ENCODE results near the gene NKG7.
"Not testable (repeated sequence)": the region's sequence is repeated elsewhere in the genome, so short reads cannot be mapped to it uniquely, and the experiment has no call there.

Gene NKG7

DNA sequence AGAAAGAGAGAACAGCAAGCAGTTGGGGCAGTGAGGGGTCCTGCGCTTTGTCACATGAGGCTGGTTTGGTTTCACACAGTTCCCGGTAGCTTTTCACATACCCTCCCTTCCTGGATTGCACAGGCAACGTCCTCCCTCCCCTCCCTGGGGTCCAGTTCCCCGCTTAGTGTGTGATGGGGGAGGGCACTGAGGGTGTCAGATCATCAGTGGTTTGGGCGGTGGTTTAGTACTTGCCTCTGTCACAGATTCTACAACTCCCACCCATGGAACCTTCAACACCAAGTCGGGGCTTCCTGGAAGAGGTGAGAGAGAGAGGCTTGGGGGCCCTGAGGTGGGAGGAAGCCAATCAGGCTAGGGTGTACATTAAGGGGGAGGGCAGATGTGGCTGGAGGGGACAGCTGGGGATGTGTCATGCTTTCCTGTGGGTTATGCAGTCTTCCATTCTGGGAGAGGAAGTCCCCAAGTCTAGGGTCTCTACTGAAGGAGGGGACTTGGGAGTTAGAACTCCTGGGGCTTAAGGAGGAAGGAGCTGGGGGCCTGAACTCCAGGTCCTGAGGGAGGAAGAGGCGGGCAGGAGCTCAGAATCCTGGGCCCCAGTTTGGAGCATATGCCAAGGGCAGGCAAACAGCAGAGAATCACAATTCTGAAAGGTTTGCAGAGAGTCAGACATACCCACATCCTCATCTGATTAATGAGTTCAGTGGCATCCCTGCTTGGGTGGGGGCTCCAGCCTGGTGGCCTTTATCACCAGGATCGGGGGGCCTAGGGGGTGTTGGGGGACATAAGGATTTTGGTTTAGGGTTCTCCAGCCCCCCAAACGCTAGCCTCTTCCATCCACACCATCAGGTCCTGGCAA is at the start of gene NKG7:
Gene NKG7, minus strand, starts transcription at position 6 of the 856 bp plus-strand sequence. CDS start 119 bp downstream, outside the sequence.
- no peak within 1 kb of the TSS for H3K27ac ChIP-seq

GRCh38 chr19:51422053-51422448 is 49.6 kb upstream of the NKG7 start:
- H3K27ac ChIP-seq, result no peak overlapping the region
- H3K36me3 ChIP-seq (ENCODE audit: insufficient read depth, low read length), result no peaks in the 10 kb centered on the region
- no peak overlapping the region for H3K4me3 ChIP-seq
- TF ChIP-seq FOXP2 (optimal IDR thresholded peaks at IDR 0.05; ENCODE audit: control extremely low read depth, extremely low read length, insufficient read depth) (no peak), EZH2 (IDR thresholded peaks at IDR 0.05) (no peak), POLR2AphosphoS5 (IDR thresholded peaks at IDR 0.05; ENCODE audit: borderline replicate concordance, low read depth, low read length) (no peak)
- no peaks in the 10 kb centered on the region for H3K9me3 ChIP-seq (ENCODE audit: low read depth, low read length)
- no peak overlapping the region for H3K9ac ChIP-seq (ENCODE audit: insufficient read length)
- DNase-seq (ENCODE audit: low read depth, low spot score), result no peak

More for the DNA sequence above, at the start of gene NKG7:
- H3K36me3 ChIP-seq (ENCODE audit: insufficient read depth, low read length), result no peaks in the 10 kb centered on the region
- H3K4me3 ChIP-seq, result no peak within 1 kb of the TSS
- no peak within 1 kb of the TSS for H3K9ac ChIP-seq (ENCODE audit: insufficient read length)
- DNase-seq (ENCODE audit: low read depth, low spot score), result no peak
- no peaks in the 10 kb centered on the region for H3K9me3 ChIP-seq (ENCODE audit: low read depth, low read length)
- TF ChIP-seq EZH2 (IDR thresholded peaks at IDR 0.05), result no peak
- no peak for TF ChIP-seq POLR2AphosphoS5 (IDR thresholded peaks at IDR 0.05; ENCODE audit: borderline replicate concordance, low read depth, low read length)
- TF ChIP-seq FOXP2 (optimal IDR thresholded peaks at IDR 0.05; ENCODE audit: control extremely low read depth, extremely low read length, insufficient read depth), result no peak

DNA sequence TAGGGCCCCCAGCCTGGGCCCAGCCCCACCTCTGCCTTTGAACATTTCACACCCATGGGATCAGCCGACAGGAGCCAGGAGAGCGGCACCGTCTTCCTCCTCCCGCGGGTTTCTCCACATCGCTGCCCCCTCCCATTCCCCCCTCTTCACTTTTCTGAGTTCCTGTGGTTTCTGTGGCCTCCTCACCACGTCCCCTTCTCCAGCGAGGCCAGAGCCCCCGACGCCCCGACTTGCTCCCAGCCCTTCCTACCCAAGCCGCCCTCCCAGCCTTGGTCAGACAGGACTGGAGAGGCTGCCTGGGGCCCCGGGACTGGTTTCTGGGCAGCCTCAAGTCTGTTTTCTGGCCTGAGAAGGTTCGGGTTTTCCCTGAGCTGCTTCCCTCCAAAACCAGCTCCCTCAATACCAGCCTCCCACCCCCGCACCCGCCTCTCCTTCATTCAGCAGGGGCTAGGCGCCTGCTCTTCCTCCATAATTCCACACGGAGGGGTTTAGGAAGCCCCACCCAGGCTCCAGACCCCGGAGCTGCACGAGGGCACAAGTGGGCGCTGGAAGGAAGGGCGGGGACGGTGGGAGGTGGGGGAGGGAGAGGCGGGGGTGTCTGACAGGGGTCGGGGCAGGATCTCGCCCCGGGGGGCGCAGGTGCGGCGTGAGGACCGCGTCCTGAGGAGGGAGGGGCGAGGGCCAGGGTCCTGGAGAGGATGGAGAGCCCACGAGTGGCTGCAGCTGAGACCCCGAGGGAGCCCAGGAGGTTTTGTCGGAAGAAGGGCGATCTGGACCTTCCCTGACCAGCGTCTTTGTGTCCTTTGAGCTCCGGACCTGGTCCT is 49.0 kb upstream of the NKG7 start:
- no peaks in the 10 kb centered on the region for H3K9me3 ChIP-seq (ENCODE audit: low read depth, low read length)
- no peak overlapping the region for H3K9ac ChIP-seq (ENCODE audit: insufficient read length)
- H3K36me3 ChIP-seq (ENCODE audit: insufficient read depth, low read length), result no peaks in the 10 kb centered on the region
- H3K4me3 ChIP-seq, result no peak overlapping the region
- H3K27ac ChIP-seq, result no peak overlapping the region
- DNase-seq (ENCODE audit: low read depth, low spot score), result no peak
- no peak for TF ChIP-seq EZH2 (IDR thresholded peaks at IDR 0.05)
- no peak for TF ChIP-seq FOXP2 (optimal IDR thresholded peaks at IDR 0.05; ENCODE audit: control extremely low read depth, extremely low read length, insufficient read depth)
- no peak for TF ChIP-seq POLR2AphosphoS5 (IDR thresholded peaks at IDR 0.05; ENCODE audit: borderline replicate concordance, low read depth, low read length)

DNA sequence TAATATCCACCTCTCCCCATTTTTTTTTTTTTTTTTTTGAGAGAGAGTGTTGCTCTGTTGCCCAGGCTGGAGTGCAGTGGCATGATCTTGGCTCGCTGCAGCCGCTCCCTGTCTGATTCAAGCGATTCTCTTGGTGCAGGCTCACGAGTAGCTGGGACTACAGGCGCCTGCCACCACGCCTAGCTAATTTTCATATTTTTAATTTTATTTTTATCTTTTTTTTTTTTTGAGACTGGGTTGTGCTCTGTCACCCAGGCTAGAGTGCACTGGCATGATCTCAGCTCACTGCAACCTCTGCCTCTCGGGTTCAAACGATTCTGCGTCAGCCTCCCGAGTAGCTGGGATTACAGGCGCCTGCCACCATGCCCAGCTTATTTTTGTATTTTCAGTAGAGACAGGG is 48.1 kb upstream of the NKG7 start:
- H3K9ac ChIP-seq (ENCODE audit: insufficient read length); DNase-seq (ENCODE audit: low read depth, low spot score); H3K36me3 ChIP-seq (ENCODE audit: insufficient read depth, low read length); H3K27ac ChIP-seq; H3K9me3 ChIP-seq (ENCODE audit: low read depth, low read length); H3K4me3 ChIP-seq: not testable (repeated sequence)

GRCh38 chr19:51418707-51419106 is 46.3 kb upstream of the NKG7 start:
- Histone ChIP-seq H3K9me3 (ENCODE audit: low read depth, low read length) (no peaks in the 10 kb centered on the region), H3K27ac (no peak overlapping the region), H3K9ac (ENCODE audit: insufficient read length) (no peak overlapping the region), H3K36me3 (ENCODE audit: insufficient read depth, low read length) (no peaks in the 10 kb centered on the region), H3K4me3 (no peak overlapping the region)
- no peak for DNase-seq (ENCODE audit: low read depth, low spot score)
- TF ChIP-seq EZH2 (IDR thresholded peaks at IDR 0.05) (no peak), FOXP2 (optimal IDR thresholded peaks at IDR 0.05; ENCODE audit: control extremely low read depth, extremely low read length, insufficient read depth) (no peak), POLR2AphosphoS5 (IDR thresholded peaks at IDR 0.05; ENCODE audit: borderline replicate concordance, low read depth, low read length) (no peak)

DNA sequence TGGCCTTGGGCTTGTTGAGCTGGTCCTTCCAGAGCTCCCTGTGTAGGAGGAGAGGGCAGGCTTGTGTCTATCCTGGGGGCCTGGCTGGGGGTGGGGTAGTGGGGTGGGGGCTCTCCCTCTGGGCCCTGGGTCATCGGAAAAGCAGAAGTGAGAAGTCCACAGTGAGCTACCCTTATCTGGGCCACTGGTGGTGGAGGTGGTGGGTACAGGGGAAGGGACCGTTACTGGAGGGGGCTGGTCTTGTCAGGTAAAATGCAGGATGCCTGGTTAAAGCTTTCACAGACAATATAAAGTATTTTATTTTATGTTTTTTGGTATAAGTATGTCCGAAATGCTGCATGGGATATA is 45.3 kb upstream of the NKG7 start:
- no peak for TF ChIP-seq FOXP2 (optimal IDR thresholded peaks at IDR 0.05; ENCODE audit: control extremely low read depth, extremely low read length, insufficient read depth)
- TF ChIP-seq EZH2 (IDR thresholded peaks at IDR 0.05), result no peak
- no peak for TF ChIP-seq POLR2AphosphoS5 (IDR thresholded peaks at IDR 0.05; ENCODE audit: borderline replicate concordance, low read depth, low read length)
- no peak overlapping the region for H3K27ac ChIP-seq
- H3K4me3 ChIP-seq, result no peak overlapping the region

GRCh38 chr19:51417107-51417809 is 44.8 kb upstream of the NKG7 start, which contains the start of gene SIGLEC10:
SIGLEC10 (minus strand) TSS chr19:51417642; CDS start chr19:51417581, 61 bp downstream.
- H3K36me3 ChIP-seq (ENCODE audit: insufficient read depth, low read length), result no peaks in the 10 kb centered on the region
- no peak within 1 kb of the TSS for H3K9ac ChIP-seq (ENCODE audit: insufficient read length)
- no peak within 1 kb of the TSS for H3K4me3 ChIP-seq
- TF ChIP-seq POLR2AphosphoS5 (IDR thresholded peaks at IDR 0.05; ENCODE audit: borderline replicate concordance, low read depth, low read length) (no peak), FOXP2 (optimal IDR thresholded peaks at IDR 0.05; ENCODE audit: control extremely low read depth, extremely low read length, insufficient read depth) (no peak), EZH2 (IDR thresholded peaks at IDR 0.05) (no peak)
- no peaks in the 10 kb centered on the region for H3K9me3 ChIP-seq (ENCODE audit: low read depth, low read length)
- no peak within 1 kb of the TSS for H3K27ac ChIP-seq
- DNase-seq (ENCODE audit: low read depth, low spot score), result no peak

More for the DNA sequence above, 45.3 kb upstream of the NKG7 start:
- no peaks in the 10 kb centered on the region for H3K36me3 ChIP-seq (ENCODE audit: insufficient read depth, low read length)
- no peak for DNase-seq (ENCODE audit: low read depth, low spot score)
- H3K9ac ChIP-seq (ENCODE audit: insufficient read length), result no peak overlapping the region
- no peaks in the 10 kb centered on the region for H3K9me3 ChIP-seq (ENCODE audit: low read depth, low read length)

DNA sequence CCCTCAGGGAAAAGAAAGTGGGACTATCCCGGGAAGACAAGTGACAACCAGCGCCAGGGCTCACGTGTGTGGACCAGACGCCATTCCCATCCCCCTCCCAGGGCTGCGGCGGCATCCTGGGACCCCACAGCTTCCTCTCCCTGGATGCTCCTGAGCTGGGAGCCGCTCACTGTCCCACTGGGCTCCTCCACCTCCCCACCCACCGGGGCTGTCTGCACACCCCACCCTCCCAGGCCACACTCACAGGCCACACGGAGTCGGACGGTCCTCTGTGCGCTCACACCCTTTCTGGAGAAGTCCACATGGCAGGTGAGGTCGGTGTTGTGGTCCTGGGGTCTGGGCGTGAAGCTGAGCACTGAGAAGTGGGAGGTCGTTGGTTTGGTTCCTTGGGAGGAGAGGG is 44.0 kb upstream of the NKG7 start:
- not testable (repeated sequence) for DNase-seq (ENCODE audit: low read depth, low spot score); H3K9ac ChIP-seq (ENCODE audit: insufficient read length); H3K4me3 ChIP-seq; H3K9me3 ChIP-seq (ENCODE audit: low read depth, low read length); H3K36me3 ChIP-seq (ENCODE audit: insufficient read depth, low read length); H3K27ac ChIP-seq

All from SK-N-MC (cell line).